DOHH2 (cell line): ENCODE results near the gene OTUD5.

ENCODE experiments used
- EZH2phosphoT487 ChIP-seq: fragments of 200-600 bp; sonication (generic); IDR thresholded peaks from 2 replicates; pipeline ENCODE4 v1.6.1; 2017; ENCODE audit warnings: borderline replicate concordance, mild to moderate bottlenecking, antibody characterized with exemption, low read length, moderate library complexity, mixed read lengths
- TF ChIP-seq, protein P1 (sequence below): fragments of 200-600 bp; sonication (generic); IDR thresholded peaks from one replicate; pipeline ENCODE4 v1.5.1; 2014; ENCODE audit warnings: antibody characterized with exemption, mild to moderate bottlenecking, low read depth, low read length; ENCODE audit not compliant: poor library complexity, severe bottlenecking

GRCh38 chrX:48976086-48976485 is 18.7 kb upstream of the OTUD5 start:
- TF ChIP-seq, protein P1, sequence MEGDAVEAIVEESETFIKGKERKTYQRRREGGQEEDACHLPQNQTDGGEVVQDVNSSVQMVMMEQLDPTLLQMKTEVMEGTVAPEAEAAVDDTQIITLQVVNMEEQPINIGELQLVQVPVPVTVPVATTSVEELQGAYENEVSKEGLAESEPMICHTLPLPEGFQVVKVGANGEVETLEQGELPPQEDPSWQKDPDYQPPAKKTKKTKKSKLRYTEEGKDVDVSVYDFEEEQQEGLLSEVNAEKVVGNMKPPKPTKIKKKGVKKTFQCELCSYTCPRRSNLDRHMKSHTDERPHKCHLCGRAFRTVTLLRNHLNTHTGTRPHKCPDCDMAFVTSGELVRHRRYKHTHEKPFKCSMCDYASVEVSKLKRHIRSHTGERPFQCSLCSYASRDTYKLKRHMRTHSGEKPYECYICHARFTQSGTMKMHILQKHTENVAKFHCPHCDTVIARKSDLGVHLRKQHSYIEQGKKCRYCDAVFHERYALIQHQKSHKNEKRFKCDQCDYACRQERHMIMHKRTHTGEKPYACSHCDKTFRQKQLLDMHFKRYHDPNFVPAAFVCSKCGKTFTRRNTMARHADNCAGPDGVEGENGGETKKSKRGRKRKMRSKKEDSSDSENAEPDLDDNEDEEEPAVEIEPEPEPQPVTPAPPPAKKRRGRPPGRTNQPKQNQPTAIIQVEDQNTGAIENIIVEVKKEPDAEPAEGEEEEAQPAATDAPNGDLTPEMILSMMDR: no peak
- no peak for TF ChIP-seq EZH2phosphoT487
